Erythroblast (primary cell): Measurements from ENCODE around the gene C10orf105.

Experiments used
- GATA1 ChIP-seq: IDR thresholded peaks from 2 replicates; pipeline ENCODE4 v1.6.1; 2011; ENCODE audit warnings: low read depth, mild to moderate bottlenecking, control low read depth, low read length, moderate library complexity
- POLR2A ChIP-seq: IDR thresholded peaks from 2 replicates; pipeline ENCODE4 v1.6.1; 2011; ENCODE audit warnings: mild to moderate bottlenecking, low read length

DNA sequence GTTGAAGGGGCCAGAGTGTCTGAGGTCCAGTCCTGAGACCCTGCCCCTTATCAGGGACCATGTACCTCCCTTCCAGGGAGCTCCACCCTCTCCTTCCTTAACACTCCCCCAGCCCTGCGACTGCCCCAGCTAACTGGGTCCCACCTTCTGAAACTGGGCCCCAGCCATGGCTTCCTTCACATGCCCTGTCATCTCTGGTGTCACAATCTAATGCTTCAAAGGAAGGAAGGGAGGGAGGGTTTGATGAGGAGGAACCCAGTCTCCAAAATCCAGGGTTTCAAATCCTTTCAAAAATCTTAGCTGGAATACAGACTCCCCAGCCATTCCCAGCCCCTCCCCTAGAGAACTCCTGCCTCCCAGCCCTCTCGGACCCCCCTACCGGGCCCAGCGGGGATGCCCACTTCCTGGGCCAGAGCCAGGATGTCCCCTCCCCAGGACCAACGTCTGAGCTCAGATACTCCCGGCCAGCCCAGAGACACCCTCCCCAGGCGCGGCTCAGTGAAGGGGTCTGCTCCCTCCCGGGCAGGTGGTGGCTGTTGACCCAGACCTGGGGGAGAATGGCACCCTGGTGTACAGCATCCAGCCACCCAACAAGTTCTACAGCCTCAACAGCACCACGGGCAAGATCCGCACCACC lies 18.0 kb downstream of the C10orf105 start:
- TF ChIP-seq POLR2A: no peak
- no peak for TF ChIP-seq GATA1
